ENCODE data around the gene ZNF519. TPM values are rescaled to one million over a fixed set of nuclear protein-coding genes. Genes with fewer than 3 reads are reported as not detected.

The ZNF519 gene
- total RNA-seq, 1 donor from 2014 or later = 3.6 TPM

DNA sequence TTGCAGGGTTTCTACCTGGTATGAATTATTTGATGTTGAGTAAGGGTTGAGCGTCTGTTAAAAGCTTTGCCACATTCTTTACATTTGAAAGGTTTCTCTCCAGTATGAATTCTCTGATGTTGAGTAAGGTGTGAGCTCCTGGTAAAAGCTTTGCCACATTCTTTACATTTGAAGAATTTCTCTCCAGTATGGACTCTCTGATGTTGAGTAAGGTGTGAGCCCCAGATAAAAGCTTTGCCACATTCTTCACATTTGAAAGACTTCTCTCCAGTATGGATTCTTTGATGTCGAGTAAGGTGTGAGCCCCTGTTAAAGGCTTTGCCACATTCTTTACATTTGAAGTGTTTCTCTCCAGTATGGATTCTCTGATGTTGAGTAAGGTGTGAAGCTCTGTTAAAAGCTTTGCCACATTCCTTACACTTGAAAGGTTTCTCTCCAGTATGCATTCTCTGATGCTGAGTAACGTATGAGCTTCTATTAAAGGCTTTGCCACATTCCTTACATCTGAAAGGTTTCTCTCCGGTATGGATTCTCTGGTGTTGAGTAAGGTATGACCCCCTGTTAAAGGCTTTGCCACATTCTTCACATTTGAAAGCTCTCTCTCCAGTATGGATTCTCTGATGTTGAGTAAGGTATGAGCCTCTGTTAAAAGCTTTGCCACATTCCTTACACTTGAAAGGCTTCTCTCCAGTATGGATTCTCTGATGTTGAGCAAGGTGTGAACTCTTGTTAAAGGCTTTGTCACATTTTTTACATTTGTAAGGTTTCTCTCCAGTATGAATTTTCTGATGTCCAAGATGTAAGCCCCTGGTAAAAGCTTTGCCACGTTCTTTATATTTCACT lies 27.1 kb downstream of the ZNF519 start:
- intact Hi-C loops (cut with DNase I) = no loop called here
- DNase-seq (ENCODE audit: low spot score) = no peak

- intact Hi-C loops (cut with DNase I) = no loop called here
- no peak for DNase-seq (ENCODE audit: low spot score)
Observed at GRCh38 chr18:14104201-14104600, 28.0 kb downstream of the ZNF519 start.

DNA sequence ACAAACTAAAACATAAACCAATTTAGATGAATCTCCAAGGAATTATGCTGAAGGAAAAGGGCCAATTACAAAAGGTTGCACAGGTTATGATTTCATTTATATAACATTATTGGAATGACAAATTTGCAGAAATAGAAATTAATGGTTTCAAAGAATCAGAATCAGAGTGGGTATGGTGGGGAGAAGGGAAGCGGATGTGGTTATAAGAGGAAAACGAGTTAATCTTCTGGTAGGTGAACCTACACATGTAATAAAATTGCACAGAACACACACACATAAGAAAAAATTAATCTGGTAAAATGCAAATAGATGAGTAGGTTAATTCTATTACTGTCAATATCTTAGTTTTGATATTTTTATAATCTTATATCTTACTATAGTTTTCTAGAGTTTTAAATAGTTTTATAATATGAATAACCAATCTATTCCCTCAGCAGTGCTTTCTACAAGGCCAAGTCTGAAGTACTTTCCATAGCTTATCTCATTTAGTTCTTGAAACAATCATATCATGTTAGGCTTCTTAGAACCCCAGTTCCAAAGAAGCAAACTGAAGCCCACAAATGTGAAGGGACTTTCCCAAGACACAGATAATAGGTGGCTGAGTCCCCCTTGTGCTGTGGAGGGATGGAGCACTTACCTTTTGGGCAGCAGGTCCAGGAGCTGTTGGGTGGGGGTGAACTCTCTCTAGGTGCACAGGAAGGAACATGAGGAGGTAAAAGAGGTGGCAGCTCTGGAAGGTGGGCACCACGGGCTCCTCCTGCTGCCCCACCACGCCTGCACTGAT lies 31.5 kb downstream of the ZNF519 start:
- DNase-seq (ENCODE audit: low spot score) = no peak
- intact Hi-C loops (cut with DNase I) = no loop called here

- intact Hi-C loops (cut with DNase I) = no loop called here
- DNase-seq (ENCODE audit: low spot score) = no peak
Observed at GRCh38 chr18:14098428-14098827, 33.8 kb downstream of the ZNF519 start.

DNA sequence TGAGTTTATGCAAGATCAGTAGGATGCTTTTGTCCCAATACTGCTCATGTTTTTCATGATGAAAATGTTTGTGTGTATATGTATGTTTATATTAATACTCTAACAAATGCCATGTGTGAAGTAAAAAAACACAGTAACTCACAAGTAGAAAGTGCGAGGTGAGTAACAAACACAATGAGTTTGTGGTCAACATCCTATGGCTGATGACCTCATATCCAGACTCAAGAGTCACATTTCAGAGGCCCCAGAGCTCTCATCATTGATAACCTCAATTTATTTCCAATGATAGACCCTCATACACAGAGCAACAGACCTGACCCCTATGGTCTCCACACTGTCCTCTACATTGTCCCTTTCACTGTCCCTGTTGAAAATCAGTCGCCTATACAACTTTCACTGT lies 34.5 kb downstream of the ZNF519 start:
- DNase-seq (ENCODE audit: low spot score) = no peak
- intact Hi-C loops (cut with DNase I) = no loop called here

- DNase-seq (ENCODE audit: low spot score) = no peak
- intact Hi-C loops (cut with DNase I) = no loop called here
Observed at GRCh38 chr18:14093307-14093915, 38.8 kb downstream of the ZNF519 start.

- intact Hi-C loops (cut with DNase I) = no loop called here
- DNase-seq (ENCODE audit: low spot score) = no peak
Observed at GRCh38 chr18:14092625-14093306, 39.5 kb downstream of the ZNF519 start.

DNA sequence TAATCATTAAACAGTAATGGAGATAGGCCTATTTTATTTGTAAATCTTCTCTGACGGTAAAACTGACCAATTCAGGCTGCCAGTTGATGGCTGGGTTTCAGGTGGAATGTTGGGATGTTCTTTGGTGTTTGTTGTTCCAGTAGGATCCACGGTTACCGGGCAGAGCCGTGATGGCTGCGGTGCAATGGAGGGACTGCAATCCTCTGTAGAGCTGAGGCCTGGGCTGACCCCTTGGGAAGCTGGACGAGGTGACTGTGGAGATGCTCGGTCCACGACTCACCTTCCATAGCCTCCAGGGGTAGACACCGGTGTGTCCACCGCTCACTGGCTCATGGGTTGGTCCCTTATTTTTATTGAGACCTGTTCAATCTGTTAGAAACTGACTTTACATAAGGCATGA lies 42.5 kb downstream of the ZNF519 start:
- DNase-seq (ENCODE audit: low spot score) = no peak
- intact Hi-C loops (cut with DNase I) = no loop called here

- intact Hi-C loops (cut with DNase I) = no loop called here
- no peak for DNase-seq (ENCODE audit: low spot score)
Observed at GRCh38 chr18:14089191-14089590, 43.0 kb downstream of the ZNF519 start.

GRCh38 chr18:14086458-14087231 lies 45.6 kb downstream of the ZNF519 start:
- DNase-seq (ENCODE audit: low spot score) = no peak

DNA sequence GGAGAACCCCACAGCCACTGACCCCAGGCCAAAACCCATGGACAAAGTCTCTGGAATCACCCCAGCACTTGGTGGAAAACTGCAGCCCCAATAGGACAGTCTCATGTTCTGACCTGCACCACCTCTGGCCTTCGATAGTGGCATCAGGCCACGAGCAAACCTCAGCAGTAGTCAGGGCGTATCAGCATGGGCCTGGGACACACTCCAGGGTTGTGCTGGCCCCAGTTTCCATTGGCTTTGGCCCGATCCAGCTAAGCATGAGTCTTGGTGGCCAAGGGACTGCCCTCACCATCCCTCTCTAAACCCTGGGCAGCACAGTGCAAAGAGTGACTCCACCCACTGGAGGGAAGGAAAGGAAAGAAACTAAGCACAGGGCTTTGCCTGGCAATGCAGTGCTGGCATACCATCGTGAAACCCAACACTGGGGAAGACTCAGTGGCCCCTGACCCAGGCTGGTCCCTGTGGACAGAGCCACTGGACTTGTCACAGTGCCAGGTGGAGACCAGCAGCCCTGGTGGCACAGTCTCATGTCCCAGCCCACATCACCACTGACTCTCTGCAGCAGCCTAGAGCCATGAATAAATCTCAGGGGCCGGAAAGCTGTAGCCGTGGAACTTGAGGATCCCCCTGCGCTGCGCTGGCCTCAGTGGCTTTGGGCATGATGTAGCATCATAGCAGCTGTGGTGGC lies 46.3 kb downstream of the ZNF519 start:
- intact Hi-C loops (cut with DNase I) = loop anchor here (2.0 kb wide), 1 partner anchor 261 kb away; the partner anchor contains the start of gene MC5R

More at GRCh38 chr18:14086458-14087231, 45.6 kb downstream of the ZNF519 start:
- intact Hi-C loops (cut with DNase I) = loop anchor here (2.0 kb wide), 1 partner anchor 262 kb away; the partner anchor contains the start of gene MC5R

DNA sequence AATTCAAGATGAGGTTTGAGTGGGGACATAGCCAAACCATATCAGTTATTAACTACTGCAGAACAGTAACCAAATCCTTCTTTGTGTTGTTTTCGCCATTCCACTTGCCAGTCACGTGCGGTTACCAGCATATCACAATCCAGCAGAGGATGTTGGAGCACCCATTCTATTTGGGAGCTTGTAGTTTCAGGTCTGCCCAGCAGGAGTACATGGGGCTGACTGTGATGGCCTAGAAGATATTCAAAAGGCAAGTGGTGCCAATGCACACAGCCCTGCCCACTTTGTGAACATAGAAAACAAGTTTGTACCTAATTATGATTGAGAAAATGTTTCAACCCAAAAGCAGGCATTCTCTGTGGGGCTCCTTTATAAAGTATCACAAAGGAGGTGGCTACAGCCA lies 57.0 kb downstream of the ZNF519 start:
- intact Hi-C loops (cut with DNase I) = no loop called here
- no peak for DNase-seq (ENCODE audit: low spot score)

More for the DNA sequence above, 46.3 kb downstream of the ZNF519 start:
- DNase-seq (ENCODE audit: low spot score) = no peak

GRCh38 chr18:14074187-14074586 lies 58.0 kb downstream of the ZNF519 start:
- intact Hi-C loops (cut with DNase I) = no loop called here

GRCh38 chr18:14053661-14054060 lies 78.6 kb downstream of the ZNF519 start:
- intact Hi-C loops (cut with DNase I) = no loop called here
- DNase-seq (ENCODE audit: low spot score) = no peak

More at GRCh38 chr18:14074187-14074586, 58.0 kb downstream of the ZNF519 start:
- DNase-seq (ENCODE audit: low spot score) = no peak

Measured in cardiac septum (tissue), 1 donor.